ENCODE measurements around the gene IMPA2. TPM values are rescaled to one million over a fixed set of nuclear protein-coding genes. Genes with fewer than 3 reads are reported as not detected.

IMPA2 gene
- total RNA-seq, 1 donor from 2014 or later: 31.8 TPM

- DNase-seq (ENCODE audit: low spot score): no peak
These were observed 25.2 kb downstream of the IMPA2 start for GRCh38 chr18:12006488-12006840.

- DNase-seq (ENCODE audit: low spot score): no peak
These were observed 25.8 kb downstream of the IMPA2 start for GRCh38 chr18:12007063-12007462.

- DNase-seq (ENCODE audit: low spot score): no peak
These were observed 27.0 kb downstream of the IMPA2 start for GRCh38 chr18:12008181-12008767.

- no peak for DNase-seq (ENCODE audit: low spot score)
These were observed 27.7 kb downstream of the IMPA2 start for GRCh38 chr18:12008842-12009580.

- DNase-seq (ENCODE audit: low spot score): no peak
These were observed 28.4 kb downstream of the IMPA2 start for GRCh38 chr18:12009581-12010140.

- no peak for DNase-seq (ENCODE audit: low spot score)
These were observed 29.0 kb downstream of the IMPA2 start for GRCh38 chr18:12010187-12010802.

- no peak for DNase-seq (ENCODE audit: low spot score)
These were observed 30.1 kb downstream of the IMPA2 start for GRCh38 chr18:12011199-12011956.

- no peak for DNase-seq (ENCODE audit: low spot score)
These were observed 30.7 kb downstream of the IMPA2 start for GRCh38 chr18:12011957-12012549.

- no peak for DNase-seq (ENCODE audit: low spot score)
These were observed 31.4 kb downstream of the IMPA2 start for GRCh38 chr18:12012697-12013096.

GRCh38 chr18:12013186-12013916, 32.0 kb downstream of the IMPA2 start:
- no peak for DNase-seq (ENCODE audit: low spot score)

- no peak for DNase-seq (ENCODE audit: low spot score)
These were observed 32.8 kb downstream of the IMPA2 start for GRCh38 chr18:12014086-12014485.

- DNase-seq (ENCODE audit: low spot score): no peak
These were observed 33.5 kb downstream of the IMPA2 start for GRCh38 chr18:12014521-12015415.

- DNase-seq (ENCODE audit: low spot score): no peak
These were observed 34.2 kb downstream of the IMPA2 start for GRCh38 chr18:12015416-12016062.

GRCh38 chr18:12017081-12017480, 35.8 kb downstream of the IMPA2 start:
- DNase-seq (ENCODE audit: low spot score): no peak

- DNase-seq (ENCODE audit: low spot score): no peak
These were observed 37.6 kb downstream of the IMPA2 start for GRCh38 chr18:12018861-12019260.

- no peak for DNase-seq (ENCODE audit: low spot score)
These were observed 39.8 kb downstream of the IMPA2 start for GRCh38 chr18:12021077-12021476.

GRCh38 chr18:12021596-12021995, 40.3 kb downstream of the IMPA2 start:
- DNase-seq (ENCODE audit: low spot score): no peak

GRCh38 chr18:12023375-12023774, 42.1 kb downstream of the IMPA2 start:
- DNase-seq (ENCODE audit: low spot score): no peak

- DNase-seq (ENCODE audit: low spot score): no peak
These were observed 45.3 kb downstream of the IMPA2 start for GRCh38 chr18:12026562-12026961.
